22Rv1 (cell line): Measurements from ENCODE around the gene EHMT2.
A peak's percentile ranks its signal among the peaks of the same experiment; 100 is the strongest.

Source experiments
- H3K27ac ChIP-seq: fragments of 450-650 bp; 2 replicates; pipeline ENCODE4 v1.5.1; 2017
- CTCF ChIP-seq: fragments of 450-650 bp; IDR thresholded peaks from 2 replicates; pipeline ENCODE4 v1.5.1; 2017; ENCODE audit warnings: mild to moderate bottlenecking
- ZFX ChIP-seq: fragments of 450-650 bp; IDR thresholded peaks from 2 replicates; pipeline ENCODE4 v1.6.1; 2017; ENCODE audit warnings: antibody characterized with exemption, borderline replicate concordance

EHMT2 gene

GRCh38 chr6:31851485-31851832, 46.0 kb downstream of the EHMT2 start:
- no peak overlapping the region for H3K27ac ChIP-seq
- no peak for TF ChIP-seq ZFX
- no peak for TF ChIP-seq CTCF

- TF ChIP-seq ZFX (no peak), CTCF (no peak)
- no peak overlapping the region for H3K27ac ChIP-seq
Observed at GRCh38 chr6:31850765-31851484, 46.6 kb downstream of the EHMT2 start.

GRCh38 chr6:31847276-31847978, 50.1 kb downstream of the EHMT2 start:
- TF ChIP-seq ZFX (no peak), CTCF (no peak)
- H3K27ac ChIP-seq: no peak overlapping the region

GRCh38 chr6:31844507-31844906, 53.0 kb downstream of the EHMT2 start:
- no peak overlapping the region for H3K27ac ChIP-seq
- TF ChIP-seq ZFX: no peak
- TF ChIP-seq CTCF: no peak

GRCh38 chr6:31842053-31842452, 55.4 kb downstream of the EHMT2 start:
- no peak for TF ChIP-seq CTCF
- H3K27ac ChIP-seq: peak overlapping the region; percentile 42

GRCh38 chr6:31839779-31840126, 57.7 kb downstream of the EHMT2 start:
- peak overlapping the region; percentile 42; the same call in 1 of the 2 replicates for H3K27ac ChIP-seq

- TF ChIP-seq CTCF: no peak
- TF ChIP-seq ZFX: no peak
Observed at GRCh38 chr6:31838968-31839367, 58.5 kb downstream of the EHMT2 start.

GRCh38 chr6:31838114-31838553, 59.4 kb downstream of the EHMT2 start:
- peak overlapping the region; percentile 95 for H3K27ac ChIP-seq

More at GRCh38 chr6:31838968-31839367, 58.5 kb downstream of the EHMT2 start:
- peak overlapping the region; percentile 25; the same call in 1 of the 2 replicates for H3K27ac ChIP-seq
